ENCODE measurements around the gene HSD17B3. TPM values are rescaled to one million over a fixed set of nuclear protein-coding genes. Genes with fewer than 3 reads are reported as not detected.

Gene HSD17B3
- total and polyA plus RNA-seq, 2 experiments from 2014 or later = not detected

- TF ChIP-seq EZH2 (IDR thresholded peaks at IDR 0.05; ENCODE audit: low read depth, unreplicated experiment) = no peak
- TF ChIP-seq JUNB (IDR thresholded peaks at IDR 0.05; ENCODE audit: unreplicated experiment) = no peak
These were observed 31.7 kb downstream of the HSD17B3 start (continued) for GRCh38 chr9:96270236-96270744.

GRCh38 chr9:96258967-96259366, 43.0 kb downstream of the HSD17B3 start:
- Histone ChIP-seq H2AFZ (no peak overlapping the region), H3K27ac (ENCODE audit: low read depth) (no peak overlapping the region), H3K36me3 (ENCODE audit: insufficient read depth) (no peaks in the 10 kb centered on the region), H3K9me2 (ENCODE audit: insufficient read depth) (no peaks in the 10 kb centered on the region), H3K27me3 (ENCODE audit: insufficient read depth) (no peaks in the 10 kb centered on the region), H4K20me1 (replicated peaks; ENCODE audit: insufficient read depth) (no peaks in the 10 kb centered on the region), H3K79me2 (replicated peaks; ENCODE audit: insufficient read depth) (no peaks in the 10 kb centered on the region), H3K4me3 (no peak overlapping the region), H3F3A (replicated peaks; ENCODE audit: low read depth) (no peaks in the 10 kb centered on the region), H3K4me2 (peak overlapping the region; percentile 63), H3K4me1 (ENCODE audit: insufficient read depth) (peaks cover 38% of the 10 kb centered on the region)
- Mint-ChIP-seq H3K9me3 (no peaks in the 10 kb centered on the region), H3K4me1 (peaks cover 45% of the 10 kb centered on the region), H3K27me3 (ENCODE audit: insufficient read depth, low read depth, poor library complexity) (peaks cover 2% of the 10 kb centered on the region), H3K36me3 (ENCODE audit: low read depth) (peaks cover 9% of the 10 kb centered on the region), H3K27ac (no peak overlapping the region), H3K4me3 (no peak overlapping the region; the same call in 2 of the 3 replicates)
- ATAC-seq = peak; percentile 39; the same call in 1 of the 3 replicates
- TF ChIP-seq POLR2AphosphoS5 (IDR thresholded peaks at IDR 0.05; ENCODE audit: low read depth) (no peak), EZH2phosphoT487 (IDR thresholded peaks at IDR 0.05; ENCODE audit: unreplicated experiment) (no peak), ZNF462 (CRISPR knock-in tag; IDR thresholded peaks at IDR 0.05) (0 out of 2 replicates have a peak, but pooled peaks have one; percentile 58), ZNF114 (CRISPR knock-in tag; IDR thresholded peaks at IDR 0.05) (no peak), REST (IDR thresholded peaks at IDR 0.05; ENCODE audit: unreplicated experiment) (no peak), EZH2 (IDR thresholded peaks at IDR 0.05; ENCODE audit: low read depth, unreplicated experiment) (no peak), CREB1 (CRISPR knock-in tag; IDR thresholded peaks at IDR 0.05; ENCODE audit: low read depth) (no peak)
- DNase-seq (ENCODE audit: low spot score) = peak; percentile 45

Data from GM23338 (cell line).